GM12878 (cell line): ENCODE results near the gene DNAJC28. TPM values are rescaled to one million over a fixed set of nuclear protein-coding genes. Genes with fewer than 3 reads are reported as not detected.

Experiments used
- ATAC-seq: fragments of 200-7000 bp; cut with Tn5 transposase; 3 replicates; pipeline ENCODE4 v1.9.1; 2020; ENCODE audit warnings: mild to moderate bottlenecking, moderate library complexity
- BruUV-seq: library from RNA; stranded (reverse); fragments of 400-500 nt; replicated peaks from 2 replicates; lab custom pipeline; 2021; lab: Mats Ljungman, UMichigan
- CTCF ChIA-PET: fragments of 300-600 bp; sonication (Branson Sonifier 250); formaldehyde crosslinking; extraction: SDS; loops from one replicate; lab custom pipeline; 2021; ENCODE audit warnings: inconsistent platforms; lab: Yijun Ruan, JAX
- POLR2A ChIA-PET: fragments of 350-600 bp; formaldehyde crosslinking; extraction: SDS; loops from one replicate; lab custom pipeline; 2021; ENCODE audit warnings: inconsistent platforms; lab: Charles Lee
- RAD21 ChIA-PET: fragments of 300-600 bp; sonication (Branson Sonifier 250); formaldehyde crosslinking; loops from one replicate; lab custom pipeline; 2023; ENCODE audit warnings: antibody characterized with exemption; ENCODE audit not compliant: unreplicated experiment; lab: Charles Lee
- SMC1A ChIA-PET: fragments of 300-600 bp; sonication (Branson Sonifier 250); formaldehyde crosslinking; loops from one replicate; lab custom pipeline; 2023; ENCODE audit not compliant: unreplicated experiment, uncharacterized antibody; lab: Charles Lee
- DNase-seq: peaks from one replicate; pipeline ENCODE4 v3.0.0-alpha.2; 2011; ENCODE audit warnings: low read depth, low spot score
- FAIRE-seq: peaks from 3 replicates; lab custom pipeline; 2011; peaks lifted over from hg19 to GRCh38; lab: Jason Lieb, UNC
- H2AFZ ChIP-seq: 2 replicates; pipeline ENCODE4 v1.6.0; 2011; ENCODE audit warnings: low read depth, low read length, control low read depth; ENCODE audit not compliant: control insufficient read depth
- H3K27ac ChIP-seq: 2 replicates; pipeline ENCODE4 v1.5.1; 2011; ENCODE audit warnings: control low read depth; ENCODE audit not compliant: control insufficient read depth, insufficient read depth
- H3K27me3 ChIP-seq, 2 experiments: replicated peaks in 1 of 2; 2 replicates each; pipeline versions ENCODE4 v1.6.0 to v1.6.1; 2011; ENCODE audit warnings: low read length in 1 of 2; ENCODE audit not compliant: control insufficient read depth in 2 of 2, insufficient read depth in 2 of 2
- H3K36me3 ChIP-seq, 2 experiments: 2 replicates each; pipeline ENCODE4 v1.5.1; 2011; ENCODE audit warnings: low read length in 1 of 2; ENCODE audit not compliant: control insufficient read depth in 2 of 2, insufficient read depth in 2 of 2
- H3K4me1 ChIP-seq: 2 replicates; pipeline ENCODE4 v1.6.1; 2011; ENCODE audit warnings: mild to moderate bottlenecking, low read length, moderate library complexity, mixed read lengths; ENCODE audit not compliant: control insufficient read depth, insufficient read depth
- H3K4me2 ChIP-seq: 2 replicates; pipeline ENCODE4 v1.6.0; 2011; ENCODE audit warnings: control low read depth; ENCODE audit not compliant: control insufficient read depth, insufficient read depth
- H3K4me3 ChIP-seq: fragments of 200-600 bp; sonication (generic); 2 replicates; pipeline ENCODE4 v1.5.1; 2016
- H3K79me2 ChIP-seq: 2 replicates; pipeline ENCODE4 v1.6.0; 2011; ENCODE audit warnings: low read length; ENCODE audit not compliant: control insufficient read depth, insufficient read depth
- H3K9ac ChIP-seq: 2 replicates; pipeline ENCODE4 v1.8.0; 2011; ENCODE audit warnings: low read length, control low read depth, mixed read lengths; ENCODE audit not compliant: control insufficient read depth, insufficient read depth
- H3K9me3 ChIP-seq: replicated peaks from 3 replicates; pipeline ENCODE4 v1.5.1; 2011; ENCODE audit warnings: mild to moderate bottlenecking, low read length; ENCODE audit not compliant: control insufficient read depth, insufficient read depth
- H4K20me1 ChIP-seq: 2 replicates; pipeline ENCODE4 v1.6.0; 2011; ENCODE audit not compliant: control insufficient read depth, insufficient read depth
- CBX5 ChIP-seq: sonication (generic); IDR thresholded peaks from 2 replicates; pipeline ENCODE4 v1.6.1; 2016; ENCODE audit warnings: low read depth, moderate library complexity, mild to moderate bottlenecking, inconsistent platforms
- CHD2 ChIP-seq: IDR thresholded peaks from 2 replicates; pipeline ENCODE4 v1.6.1; 2011; ENCODE audit warnings: low read depth, low read length, improper control_type of control experiment, borderline replicate concordance
- DPF2 ChIP-seq: fragments of 450-650 bp; IDR thresholded peaks from 2 replicates; pipeline ENCODE4 v1.6.1; 2017; ENCODE audit warnings: mild to moderate bottlenecking
- EED ChIP-seq: sonication (generic); IDR thresholded peaks from 2 replicates; pipeline ENCODE4 v1.6.1; 2016; ENCODE audit warnings: antibody characterized with exemption, low read depth
- HCFC1 ChIP-seq: fragments of 150-350 bp; IDR thresholded peaks from 2 replicates; pipeline ENCODE4 v1.6.1; 2014; ENCODE audit warnings: low read length
- NFYA ChIP-seq: IDR thresholded peaks from 2 replicates; pipeline ENCODE4 v1.6.1; 2011; ENCODE audit warnings: low read depth, mild to moderate bottlenecking, low read length, improper control_type of control experiment, borderline replicate concordance
- POLR2AphosphoS2 ChIP-seq: IDR thresholded peaks from 2 replicates; pipeline ENCODE4 v1.6.1; 2011; ENCODE audit warnings: low read depth, mild to moderate bottlenecking, low read length, improper control_type of control experiment, moderate library complexity
- RAD21 ChIP-seq: IDR thresholded peaks from 2 replicates; pipeline ENCODE4 v1.6.1; 2011; ENCODE audit warnings: mild to moderate bottlenecking, low read depth, low read length, moderate library complexity; ENCODE audit not compliant: insufficient read depth
- SIN3A ChIP-seq: IDR thresholded peaks from 2 replicates; pipeline ENCODE4 v1.6.1; 2012; ENCODE audit warnings: low read depth, low read length, improper control_type of control experiment
- SMARCA5 ChIP-seq: fragments of 450-650 bp; IDR thresholded peaks from 2 replicates; pipeline ENCODE4 v1.6.1; 2017; ENCODE audit warnings: mild to moderate bottlenecking
- SP1 ChIP-seq: IDR thresholded peaks from one replicate; pipeline ENCODE4 v1.6.1; 2011; ENCODE audit warnings: low read depth, low read length
- TBL1XR1 ChIP-seq: IDR thresholded peaks from 2 replicates; pipeline ENCODE4 v1.6.1; 2012; ENCODE audit warnings: low read depth, low read length, improper control_type of control experiment
- TCF12 ChIP-seq: IDR thresholded peaks from 2 replicates; pipeline ENCODE4 v1.6.1; 2011; ENCODE audit warnings: low read depth, mild to moderate bottlenecking, low read length
- ZNF622 ChIP-seq: fragments of 450-650 bp; IDR thresholded peaks from 2 replicates; pipeline ENCODE4 v1.6.1; 2017; ENCODE audit warnings: mild to moderate bottlenecking, inconsistent platforms
- WGBS: methylation state at CpG from one replicate; pipeline ENCODE4 v1.1.6; 2016; ENCODE audit warnings: low lambda C conversion rate; ENCODE audit not compliant: insufficient replicate concordance, insufficient coverage; ENCODE audit errors: missing lambda C conversion rate; 5-methylcytosine and 5-hydroxymethylcytosine counted together
- in situ Hi-C: fragments of 300-500 bp; cut with MboI; formaldehyde crosslinking; loops from 9 replicates; pipeline ENCODE4 v1.14.3; 2018; ENCODE audit warnings: mixed read lengths
- intact Hi-C: fragments of 100-400 bp; cut with micrococcal nuclease; formaldehyde crosslinking; loops from one replicate; pipeline ENCODE4 v1.14.2; 2022; ENCODE audit not compliant: unreplicated experiment
- polyA plus RNA-seq, 11 experiments: library from polyadenylated mRNA; depleted of rRNA in 4 of 11; unstranded in 6 of 11; stranded (reverse) in 5 of 11; fragments of >200 nt; fragmentation: Nextera tagmentation in 4 of 11; fragmentation: Illumina TruSeq in 1 of 11; extraction: Ambion mirVana in 4 of 11; extraction: Trizol in 1 of 11; gene quantifications; 1 replicate in 1 of 11; 2 replicates in 10 of 11; pipeline versions ENCODE4 v1.2.1 to v1.2.3, GENCODE V29; 2011 to 2016; ENCODE audit warnings: inconsistent platforms in 2 of 11, missing spikeins in 2 of 11, low read depth in 1 of 11
- total RNA-seq, 4 experiments: library from RNA; depleted of rRNA in 3 of 4; stranded (reverse); fragments of >200 nt in 3 of 4; fragmentation: Illumina TruSeq in 1 of 4; extraction: Trizol in 1 of 4; gene quantifications; 2 replicates each; pipeline versions ENCODE4 v1.2.1 to v1.2.3, GENCODE V29; 2013 to 2021
- TF ChIP-seq, protein P1 (sequence below): fragments of 450-650 bp; conservative IDR thresholded peaks from 2 replicates; pipeline ENCODE4 v1.6.1; 2017; ENCODE audit warnings: mild to moderate bottlenecking, moderate library complexity
- TF ChIP-seq, protein P2 (sequence below): IDR thresholded peaks from 2 replicates; pipeline ENCODE4 v1.6.1; 2012; ENCODE audit warnings: low read depth, low read length, improper control_type of control experiment
- TF ChIP-seq, protein P3 (sequence below), 3 experiments: IDR thresholded peaks in 2 of 3; conservative IDR thresholded peaks in 1 of 3; 2 replicates each; pipeline ENCODE4 v1.5.1; 2011; ENCODE audit warnings: low read depth in 3 of 3, low read length in 3 of 3, mild to moderate bottlenecking in 3 of 3, control low read depth in 2 of 3, moderate library complexity in 2 of 3, inconsistent platforms in 1 of 3, mixed read lengths in 1 of 3; ENCODE audit not compliant: control insufficient read depth in 2 of 3, insufficient read depth in 1 of 3; ENCODE audit errors: extremely low read depth in 1 of 3
- TF ChIP-seq, protein P4 (sequence below): IDR thresholded peaks from 2 replicates; pipeline ENCODE4 v1.6.1; 2011; ENCODE audit warnings: borderline replicate concordance, low read depth, mild to moderate bottlenecking, moderate library complexity, low read length; ENCODE audit not compliant: insufficient read depth, poor library complexity, severe bottlenecking

Gene DNAJC28
- total and polyA plus RNA-seq, 10 of the 15 experiments (the other 5 are each of a cell fraction or from before 2014, with no cell fraction given): 0.26 to 0.77 (median 0.54) TPM

DNA sequence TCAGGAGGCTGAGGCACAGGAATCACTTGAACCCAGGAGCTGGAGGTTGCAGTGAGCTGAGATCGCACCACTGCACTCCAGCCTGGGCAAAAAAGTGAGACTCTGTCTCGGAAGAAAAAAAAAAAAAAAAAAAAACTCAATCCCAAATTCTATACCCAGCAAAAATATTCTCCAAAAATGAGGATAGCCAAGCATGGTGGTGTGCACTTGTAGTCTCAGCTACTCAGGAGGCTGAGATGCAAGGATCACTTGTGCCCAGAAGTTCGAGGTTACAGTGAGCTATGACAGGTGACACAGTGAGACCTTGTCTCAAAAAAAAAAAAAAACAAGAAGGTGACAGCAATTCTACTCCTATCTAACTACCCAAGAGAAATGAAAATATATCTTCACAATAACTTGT, 18.2 kb downstream of the DNAJC28 start:
- H3K79me2 ChIP-seq: peaks cover 10% of the 10 kb centered on the region
- 67% methylated on average over 2 of the region's 3 CpGs for WGBS

More for the DNA sequence above, 18.2 kb downstream of the DNAJC28 start:
- Histone ChIP-seq H4K20me1 (no peaks in the 10 kb centered on the region), H3K4me1 (no peaks in the 10 kb centered on the region), H3K9me3 (peaks cover 5% of the 10 kb centered on the region; the same call in 2 of the 3 replicates), H3K9ac (no peak overlapping the region), H2AFZ (no peak overlapping the region), H3K36me3 (no peaks in the 10 kb centered on the region), H3K27ac (no peak overlapping the region), H3K27me3 (no peaks in the 10 kb centered on the region), H3K4me3 (no peak overlapping the region), H3K4me2 (no peak overlapping the region)
- ATAC-seq (no peak), FAIRE-seq (no peak), DNase-seq (no peak)
- in situ Hi-C loops: no loop called here
- intact Hi-C loops: no loop called here
- ChIA-PET CTCF (interaction anchor here (0.6 kb wide), 1 partner anchor 93 kb away, joined by 3 read pairs; no protein-coding TSS in a partner anchor), RAD21 (interaction anchor here (0.7 to 1.0 kb wide), 2 partner anchors 17 to 28 kb away, joined by 3 read pairs; no protein-coding TSS in a partner anchor), POLR2A (interaction anchor here (0.6 kb wide), 2 partner anchors 735 to 1070 kb away, joined by 4 read pairs; no protein-coding TSS in a partner anchor), SMC1A (no interaction called here)
- TF ChIP-seq, protein P1, sequence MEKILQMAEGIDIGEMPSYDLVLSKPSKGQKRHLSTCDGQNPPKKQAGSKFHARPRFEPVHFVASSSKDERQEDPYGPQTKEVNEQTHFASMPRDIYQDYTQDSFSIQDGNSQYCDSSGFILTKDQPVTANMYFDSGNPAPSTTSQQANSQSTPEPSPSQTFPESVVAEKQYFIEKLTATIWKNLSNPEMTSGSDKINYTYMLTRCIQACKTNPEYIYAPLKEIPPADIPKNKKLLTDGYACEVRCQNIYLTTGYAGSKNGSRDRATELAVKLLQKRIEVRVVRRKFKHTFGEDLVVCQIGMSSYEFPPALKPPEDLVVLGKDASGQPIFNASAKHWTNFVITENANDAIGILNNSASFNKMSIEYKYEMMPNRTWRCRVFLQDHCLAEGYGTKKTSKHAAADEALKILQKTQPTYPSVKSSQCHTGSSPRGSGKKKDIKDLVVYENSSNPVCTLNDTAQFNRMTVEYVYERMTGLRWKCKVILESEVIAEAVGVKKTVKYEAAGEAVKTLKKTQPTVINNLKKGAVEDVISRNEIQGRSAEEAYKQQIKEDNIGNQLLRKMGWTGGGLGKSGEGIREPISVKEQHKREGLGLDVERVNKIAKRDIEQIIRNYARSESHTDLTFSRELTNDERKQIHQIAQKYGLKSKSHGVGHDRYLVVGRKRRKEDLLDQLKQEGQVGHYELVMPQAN: no peak
- TF ChIP-seq, protein P2, sequence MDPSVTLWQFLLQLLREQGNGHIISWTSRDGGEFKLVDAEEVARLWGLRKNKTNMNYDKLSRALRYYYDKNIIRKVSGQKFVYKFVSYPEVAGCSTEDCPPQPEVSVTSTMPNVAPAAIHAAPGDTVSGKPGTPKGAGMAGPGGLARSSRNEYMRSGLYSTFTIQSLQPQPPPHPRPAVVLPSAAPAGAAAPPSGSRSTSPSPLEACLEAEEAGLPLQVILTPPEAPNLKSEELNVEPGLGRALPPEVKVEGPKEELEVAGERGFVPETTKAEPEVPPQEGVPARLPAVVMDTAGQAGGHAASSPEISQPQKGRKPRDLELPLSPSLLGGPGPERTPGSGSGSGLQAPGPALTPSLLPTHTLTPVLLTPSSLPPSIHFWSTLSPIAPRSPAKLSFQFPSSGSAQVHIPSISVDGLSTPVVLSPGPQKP: no peak
- no peak for TF ChIP-seq CBX5
- no peak for TF ChIP-seq POLR2AphosphoS2
- no peak for TF ChIP-seq HCFC1
- TF ChIP-seq DPF2: no peak
- TF ChIP-seq, protein P3, sequence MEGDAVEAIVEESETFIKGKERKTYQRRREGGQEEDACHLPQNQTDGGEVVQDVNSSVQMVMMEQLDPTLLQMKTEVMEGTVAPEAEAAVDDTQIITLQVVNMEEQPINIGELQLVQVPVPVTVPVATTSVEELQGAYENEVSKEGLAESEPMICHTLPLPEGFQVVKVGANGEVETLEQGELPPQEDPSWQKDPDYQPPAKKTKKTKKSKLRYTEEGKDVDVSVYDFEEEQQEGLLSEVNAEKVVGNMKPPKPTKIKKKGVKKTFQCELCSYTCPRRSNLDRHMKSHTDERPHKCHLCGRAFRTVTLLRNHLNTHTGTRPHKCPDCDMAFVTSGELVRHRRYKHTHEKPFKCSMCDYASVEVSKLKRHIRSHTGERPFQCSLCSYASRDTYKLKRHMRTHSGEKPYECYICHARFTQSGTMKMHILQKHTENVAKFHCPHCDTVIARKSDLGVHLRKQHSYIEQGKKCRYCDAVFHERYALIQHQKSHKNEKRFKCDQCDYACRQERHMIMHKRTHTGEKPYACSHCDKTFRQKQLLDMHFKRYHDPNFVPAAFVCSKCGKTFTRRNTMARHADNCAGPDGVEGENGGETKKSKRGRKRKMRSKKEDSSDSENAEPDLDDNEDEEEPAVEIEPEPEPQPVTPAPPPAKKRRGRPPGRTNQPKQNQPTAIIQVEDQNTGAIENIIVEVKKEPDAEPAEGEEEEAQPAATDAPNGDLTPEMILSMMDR (IDR thresholded peaks at IDR 0.05 in 2 of 3, conservative IDR thresholded peaks at IDR 0.05 in 1 of 3; ENCODE audit: control insufficient read depth in 2 of 3, extremely low read depth in 1 of 3, insufficient read depth in 1 of 3, low read depth in 3 of 3, low read length in 3 of 3): no peak
- TF ChIP-seq EED: no peak
- no peak for TF ChIP-seq ZNF622
- no peak for TF ChIP-seq RAD21
- no peak for TF ChIP-seq SP1
- TF ChIP-seq SIN3A: no peak
- no peak for TF ChIP-seq NFYA
- no peak for TF ChIP-seq TCF12
- TF ChIP-seq, protein P4, sequence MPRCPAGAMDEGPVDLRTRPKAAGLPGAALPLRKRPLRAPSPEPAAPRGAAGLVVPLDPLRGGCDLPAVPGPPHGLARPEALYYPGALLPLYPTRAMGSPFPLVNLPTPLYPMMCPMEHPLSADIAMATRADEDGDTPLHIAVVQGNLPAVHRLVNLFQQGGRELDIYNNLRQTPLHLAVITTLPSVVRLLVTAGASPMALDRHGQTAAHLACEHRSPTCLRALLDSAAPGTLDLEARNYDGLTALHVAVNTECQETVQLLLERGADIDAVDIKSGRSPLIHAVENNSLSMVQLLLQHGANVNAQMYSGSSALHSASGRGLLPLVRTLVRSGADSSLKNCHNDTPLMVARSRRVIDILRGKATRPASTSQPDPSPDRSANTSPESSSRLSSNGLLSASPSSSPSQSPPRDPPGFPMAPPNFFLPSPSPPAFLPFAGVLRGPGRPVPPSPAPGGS: no peak
- TF ChIP-seq TBL1XR1: no peak
- TF ChIP-seq CHD2: no peak
- no peak for TF ChIP-seq SMARCA5
- BruUV-seq: no TSS peak
